Cardiac muscle cell (in vitro differentiated cells and primary cell): Measurements from ENCODE around the gene CREB3L4. TPM values are rescaled to one million over a fixed set of nuclear protein-coding genes. Genes with fewer than 3 reads are reported as not detected.
A peak's percentile ranks its signal among the peaks of the same experiment; 100 is the strongest.

Source experiments
- DNase-seq, 2 donors: peaks; one replicate each; pipeline versions ENCODE4 v3.0.0 to v3.0.0-alpha.2; 2010 to 2017; ENCODE audit warnings: low read depth in 1 of 2, low spot score in 1 of 2
- H3K27ac ChIP-seq: fragments of 200-600 bp; sonication (generic); 2 replicates; pipeline ENCODE4 v1.5.1; 2016
- H3K27me3 ChIP-seq: fragments of 200-600 bp; sonication (generic); 2 replicates; pipeline ENCODE4 v1.6.0; 2016; ENCODE audit warnings: control low read depth
- H3K36me3 ChIP-seq: fragments of 200-600 bp; sonication (generic); 2 replicates; pipeline ENCODE4 v1.5.1; 2016; ENCODE audit warnings: control low read depth
- H3K4me1 ChIP-seq: fragments of 200-600 bp; sonication (generic); 2 replicates; pipeline ENCODE4 v1.8.1; 2017; ENCODE audit warnings: low read depth, mild to moderate bottlenecking, mixed run types
- H3K4me3 ChIP-seq: fragments of 200-600 bp; sonication (generic); 2 replicates; pipeline ENCODE4 v1.5.1; 2016; ENCODE audit warnings: mild to moderate bottlenecking
- H3K9me3 ChIP-seq: fragments of 200-600 bp; sonication (generic); 2 replicates; pipeline ENCODE4 v1.5.1; 2017; ENCODE audit warnings: low read depth, mild to moderate bottlenecking, control low read depth
- CTCF ChIP-seq: IDR thresholded peaks from 2 replicates; pipeline ENCODE4 v1.5.1; 2012; ENCODE audit warnings: low read depth, mild to moderate bottlenecking, low read length
- polyA plus RNA-seq: library from polyadenylated mRNA; unstranded; fragments of >200 nt; fragmentation: Nextera tagmentation; extraction: Ambion mirVana; gene quantifications from 2 replicates; pipeline ENCODE4 v1.2.1, GENCODE V29; 2016
- total RNA-seq: library from RNA; depleted of rRNA; stranded (reverse); fragments of >200 nt; gene quantifications from 2 replicates; pipeline ENCODE4 v1.2.3, GENCODE V29; 2016

Gene CREB3L4
- total and polyA plus RNA-seq, 2 experiments from 2014 or later: 25.3 to 49.5 TPM

GRCh38 chr1:153970346-153970745 is 2.6 kb downstream of the CREB3L4 start:
- Histone ChIP-seq H3K9me3 (no peaks in the 10 kb centered on the region), H3K36me3 (peaks cover 13% of the 10 kb centered on the region), H3K27ac (no peak overlapping the region), H3K27me3 (no peaks in the 10 kb centered on the region), H3K4me1 (peaks cover 8% of the 10 kb centered on the region), H3K4me3 (no peak overlapping the region)
- no peak for DNase-seq
- TF ChIP-seq CTCF: no peak

- TF ChIP-seq CTCF: no peak
- Histone ChIP-seq H3K27ac (peak overlapping the region; percentile 13), H3K27me3 (no peaks in the 10 kb centered on the region), H3K4me1 (peaks cover 12% of the 10 kb centered on the region), H3K4me3 (no peak overlapping the region), H3K36me3 (peaks cover 19% of the 10 kb centered on the region), H3K9me3 (no peaks in the 10 kb centered on the region)
- no peak for DNase-seq
These were observed 5.4 kb downstream of the CREB3L4 start for GRCh38 chr1:153973071-153973470.

GRCh38 chr1:153973525-153973924 is 5.8 kb downstream of the CREB3L4 start:
- no peaks in the 10 kb centered on the region for H3K27me3 ChIP-seq
- H3K4me1 ChIP-seq: peaks cover 14% of the 10 kb centered on the region
- DNase-seq: no peak
- H3K36me3 ChIP-seq: peaks cover 19% of the 10 kb centered on the region
- H3K4me3 ChIP-seq: no peak overlapping the region
- H3K27ac ChIP-seq: peak overlapping the region; percentile 39
- TF ChIP-seq CTCF: no peak
- H3K9me3 ChIP-seq: no peaks in the 10 kb centered on the region

GRCh38 chr1:153976819-153977249 is 9.1 kb downstream of the CREB3L4 start:
- DNase-seq: no peak
- Histone ChIP-seq H3K4me3 (peak overlapping the region; percentile 71), H3K4me1 (peaks cover 8% of the 10 kb centered on the region), H3K27me3 (no peaks in the 10 kb centered on the region), H3K9me3 (no peaks in the 10 kb centered on the region), H3K36me3 (peaks cover 19% of the 10 kb centered on the region), H3K27ac (peak overlapping the region; percentile 85)
- TF ChIP-seq CTCF: no peak

- Histone ChIP-seq H3K27me3 (no peaks in the 10 kb centered on the region), H3K4me1 (peaks cover 8% of the 10 kb centered on the region), H3K27ac (peak within 1 kb of the TSS; percentile 85), H3K9me3 (no peaks in the 10 kb centered on the region), H3K36me3 (peaks cover 19% of the 10 kb centered on the region), H3K4me3 (peak within 1 kb of the TSS; percentile 71)
- TF ChIP-seq CTCF: no peak
- peak; percentile 85 to 92 for DNase-seq
These were observed 9.8 kb downstream of the CREB3L4 start, which contains the start of gene JTB for GRCh38 chr1:153977250-153978240. Gene JTB, minus strand, starts transcription at chr1:153977674. Its CDS starts 422 bp downstream, at chr1:153977252.
